ENCODE data around the gene MSH5. TPM values are rescaled to one million over a fixed set of nuclear protein-coding genes. Genes with fewer than 3 reads are reported as not detected.

The MSH5 gene
- total RNA-seq, 1 experiment from 2014 or later: 90.4 TPM

GRCh38 chr6:31725502-31726350, 14.1 kb upstream of the MSH5 start:
- no peaks in the 10 kb centered on the region for H3K9me2 ChIP-seq (ENCODE audit: insufficient read depth)
- no TSS peak for BruUV-seq (replicated peaks)
- no peak overlapping the region for H3K9ac ChIP-seq (ENCODE audit: low read length)
- H3K27me3 ChIP-seq (ENCODE audit: insufficient read depth, low read length): no peaks in the 10 kb centered on the region
- DNase-seq (ENCODE audit: low read depth, low spot score) (no peak), ATAC-seq (no peak)
- no peak overlapping the region for H2AFZ ChIP-seq (ENCODE audit: low read depth, low read length, poor library complexity, severe bottlenecking)
- TF ChIP-seq EZH2phosphoT487 (IDR thresholded peaks at IDR 0.05; ENCODE audit: borderline replicate concordance) (no peak), REST (IDR thresholded peaks at IDR 0.05; ENCODE audit: low read depth) (no peak)
- intact Hi-C loops (cut with micrococcal nuclease): no loop called here
- H3K9me3 ChIP-seq (ENCODE audit: control insufficient read depth in 1 of 2, insufficient read depth in 1 of 2, low read depth in 1 of 2, low read length in 2 of 2): no peaks in the 10 kb centered on the region
- no peak overlapping the region for H3K4me2 ChIP-seq (ENCODE audit: low read length)
- ChIA-PET CTCF (no interaction called here), POLR2A (interaction anchor here (0.5 kb wide), 1 partner anchor 10 kb away, joined by 3 read pairs; no protein-coding TSS in a partner anchor), RAD21 (ENCODE audit: low non-redundant PET in 1 of 2, low total read pairs in 2 of 2, uncharacterized antibody in 2 of 2, unreplicated experiment in 2 of 2) (no interaction called here)
- no peaks in the 10 kb centered on the region for H4K20me1 ChIP-seq (ENCODE audit: insufficient read depth)
- peaks cover 3% of the 10 kb centered on the region in 2 experiments; a peak in 1 of 4 replicates for H3K36me3 ChIP-seq (ENCODE audit: control insufficient read depth in 1 of 2, insufficient read depth in 2 of 2, low read length in 2 of 2)
- no peak overlapping the region for H3K27ac ChIP-seq (ENCODE audit: low read depth, low read length)
- no peak overlapping the region for H3K4me3 ChIP-seq (replicated peaks in 1 of 2; ENCODE audit: low read depth in 1 of 2, low read length in 2 of 2)
- H3K79me2 ChIP-seq (ENCODE audit: insufficient read depth, low read length): no peaks in the 10 kb centered on the region
- peaks cover 6 to 29% of the 10 kb centered on the region in 2 experiments; a peak in 3 of 4 replicates for H3K4me1 ChIP-seq (ENCODE audit: control insufficient read depth in 1 of 2, insufficient read depth in 2 of 2, low read length in 2 of 2)

Measured in HCT116 (cell line).